ENCODE data around the gene SH3D21. TPM values are rescaled to one million over a fixed set of nuclear protein-coding genes. Genes with fewer than 3 reads are reported as not detected.

Gene SH3D21
- total RNA-seq, 4 donors from 2014 or later, result 12.7 to 143 (median 15.9) TPM

DNA sequence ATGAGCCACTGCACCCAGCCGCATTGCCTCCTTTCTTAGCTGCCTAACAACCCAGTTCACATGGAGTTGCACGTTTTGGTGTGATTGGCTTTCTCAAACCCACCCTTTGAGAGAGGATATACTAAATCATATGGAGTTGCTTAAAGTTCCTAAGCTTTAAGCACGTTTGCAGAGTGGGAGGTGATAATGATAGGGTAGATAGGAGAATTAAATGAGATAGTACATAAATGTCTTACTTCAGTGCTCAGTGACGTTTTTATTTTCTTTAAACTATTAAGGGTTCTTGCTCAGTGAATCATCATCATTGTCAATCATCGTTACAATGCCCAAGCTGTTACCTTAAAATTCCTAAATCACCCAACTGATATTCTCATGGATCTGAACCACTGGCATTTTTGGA lies 2.9 kb upstream of the SH3D21 start:
- TF ChIP-seq POLR2A (IDR thresholded peaks at IDR 0.05), result no peak
- TF ChIP-seq, protein P1, sequence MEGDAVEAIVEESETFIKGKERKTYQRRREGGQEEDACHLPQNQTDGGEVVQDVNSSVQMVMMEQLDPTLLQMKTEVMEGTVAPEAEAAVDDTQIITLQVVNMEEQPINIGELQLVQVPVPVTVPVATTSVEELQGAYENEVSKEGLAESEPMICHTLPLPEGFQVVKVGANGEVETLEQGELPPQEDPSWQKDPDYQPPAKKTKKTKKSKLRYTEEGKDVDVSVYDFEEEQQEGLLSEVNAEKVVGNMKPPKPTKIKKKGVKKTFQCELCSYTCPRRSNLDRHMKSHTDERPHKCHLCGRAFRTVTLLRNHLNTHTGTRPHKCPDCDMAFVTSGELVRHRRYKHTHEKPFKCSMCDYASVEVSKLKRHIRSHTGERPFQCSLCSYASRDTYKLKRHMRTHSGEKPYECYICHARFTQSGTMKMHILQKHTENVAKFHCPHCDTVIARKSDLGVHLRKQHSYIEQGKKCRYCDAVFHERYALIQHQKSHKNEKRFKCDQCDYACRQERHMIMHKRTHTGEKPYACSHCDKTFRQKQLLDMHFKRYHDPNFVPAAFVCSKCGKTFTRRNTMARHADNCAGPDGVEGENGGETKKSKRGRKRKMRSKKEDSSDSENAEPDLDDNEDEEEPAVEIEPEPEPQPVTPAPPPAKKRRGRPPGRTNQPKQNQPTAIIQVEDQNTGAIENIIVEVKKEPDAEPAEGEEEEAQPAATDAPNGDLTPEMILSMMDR (IDR thresholded peaks at IDR 0.05), result no peak
- no peak for TF ChIP-seq POLR2AphosphoS5 (IDR thresholded peaks at IDR 0.05)
- no peak for TF ChIP-seq EP300 (IDR thresholded peaks at IDR 0.05; ENCODE audit: low read depth)
- in situ Hi-C loops (cut with MboI; ENCODE audit: low pct_ligation_motif_present in 1 of 4, low pct_unique_long_range_greater_than_20kb in 1 of 4, low sequenced_read_pairs in 3 of 4), result no loop called here
- 72 to 85% methylated on average over 4 to 5 of the region's 5 CpGs for WGBS, 2 donors (ENCODE audit: low coverage in 1 of 2)
- intact Hi-C loops (cut with DNase I; ENCODE audit: low total_unique reads), result no loop called here
- H3K4me3 ChIP-seq, result no peak overlapping the region
- peaks cover 0 to 35% (median 16%) of the 10 kb centered on the region in 4 donors for H3K36me3 ChIP-seq
- peaks cover 11 to 33% (median 28%) of the 10 kb centered on the region in 4 donors for H3K4me1 ChIP-seq
- H3K27me3 ChIP-seq, result no peaks in the 10 kb centered on the region
- H3K9me3 ChIP-seq, result no peaks in the 10 kb centered on the region
- DNase-seq, result no peak
- H3K27ac ChIP-seq, result no peak overlapping the region

DNA sequence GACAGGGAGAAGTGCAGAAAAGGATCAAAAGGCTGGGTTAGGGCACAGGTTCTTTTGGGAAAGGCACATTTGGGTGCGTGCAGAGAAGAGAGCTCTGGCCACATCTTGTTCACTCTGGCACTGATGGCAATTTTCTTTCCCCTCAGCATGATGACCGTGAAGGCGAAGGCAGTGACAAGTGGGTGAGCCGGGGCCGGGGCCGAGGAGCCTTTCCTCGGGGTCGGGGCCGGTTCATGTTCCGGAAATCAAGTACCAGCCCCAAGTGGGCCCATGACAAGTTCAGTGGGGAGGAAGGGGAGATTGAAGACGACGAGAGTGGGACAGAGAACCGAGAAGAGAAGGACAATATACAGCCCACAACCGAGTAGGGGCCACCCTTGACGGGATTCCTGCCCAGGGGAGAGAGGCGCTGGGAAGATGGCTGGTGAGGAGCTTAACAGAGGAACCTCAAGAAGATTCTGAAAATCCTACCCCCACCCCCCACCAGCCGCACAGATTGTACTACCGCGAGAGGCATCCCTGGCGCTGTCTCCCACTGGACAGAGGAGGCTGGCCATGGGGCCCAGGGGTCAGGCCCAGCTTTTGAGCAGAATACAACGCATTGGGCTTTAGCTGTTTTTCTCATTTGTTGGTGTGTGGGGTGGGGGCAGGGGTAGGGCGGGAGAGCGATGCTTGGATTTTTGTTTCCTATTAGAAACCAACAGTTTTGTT lies 2.4 kb upstream of the SH3D21 start:
- Histone ChIP-seq H3K27me3 (no peaks in the 10 kb centered on the region), H3K27ac (no peak overlapping the region), H3K36me3 (peaks cover 0 to 33% (median 16%) of the 10 kb centered on the region in 4 donors), H3K4me3 (no peak overlapping the region), H3K9me3 (no peaks in the 10 kb centered on the region), H3K4me1 (peaks cover 11 to 33% (median 28%) of the 10 kb centered on the region in 4 donors)
- no peak for DNase-seq
- 92 to 93% methylated on average over 10 to 23 of the region's 23 CpGs for WGBS, 2 donors (ENCODE audit: low coverage in 1 of 2)
- TF ChIP-seq POLR2AphosphoS5 (IDR thresholded peaks at IDR 0.05), result no peak
- TF ChIP-seq EP300 (IDR thresholded peaks at IDR 0.05; ENCODE audit: low read depth), result no peak
- TF ChIP-seq, protein P1 (IDR thresholded peaks at IDR 0.05), result no peak
- no peak for TF ChIP-seq POLR2A (IDR thresholded peaks at IDR 0.05)
- in situ Hi-C loops (cut with MboI; ENCODE audit: low pct_ligation_motif_present in 1 of 4, low pct_unique_long_range_greater_than_20kb in 1 of 4, low sequenced_read_pairs in 3 of 4) (no loop called here), intact Hi-C loops (cut with DNase I; ENCODE audit: low total_unique reads) (no loop called here)

DNA sequence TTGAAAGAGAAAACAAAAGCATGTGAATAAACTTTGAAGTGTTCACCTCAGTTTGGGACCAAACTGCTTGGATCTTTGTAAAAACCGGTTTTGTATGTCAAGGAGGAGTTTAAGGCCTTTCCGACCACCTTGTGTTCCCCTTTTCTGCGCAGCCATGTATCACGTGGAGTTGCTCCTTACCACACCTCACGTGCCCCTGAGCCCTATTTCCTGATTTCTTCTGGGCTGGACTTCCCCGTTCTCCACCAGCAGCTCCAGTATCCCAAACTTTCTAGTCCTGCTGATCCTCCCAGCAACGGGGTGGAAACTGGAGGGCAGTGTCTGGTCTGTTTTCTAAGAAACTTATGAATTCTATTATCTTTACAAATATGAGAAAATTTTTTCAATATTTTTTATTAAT lies 1.6 kb upstream of the SH3D21 start:
- Histone ChIP-seq H3K4me3 (no peak overlapping the region), H3K27me3 (no peaks in the 10 kb centered on the region), H3K27ac (peak overlapping the region in 1 of 4 donors; percentile 91), H3K9me3 (no peaks in the 10 kb centered on the region), H3K4me1 (peaks cover 11 to 31% (median 26%) of the 10 kb centered on the region in 4 donors), H3K36me3 (peaks cover 0 to 28% (median 16%) of the 10 kb centered on the region in 4 donors)
- 63 to 69% methylated on average over 7 of the region's 7 CpGs for WGBS, 2 donors (ENCODE audit: low coverage in 1 of 2)
- intact Hi-C loops (cut with DNase I; ENCODE audit: low total_unique reads), result no loop called here
- TF ChIP-seq, protein P1 (IDR thresholded peaks at IDR 0.05), result no peak
- no peak for DNase-seq
- in situ Hi-C loops (cut with MboI; ENCODE audit: low pct_ligation_motif_present in 1 of 4, low pct_unique_long_range_greater_than_20kb in 1 of 4, low sequenced_read_pairs in 3 of 4), result no loop called here

DNA sequence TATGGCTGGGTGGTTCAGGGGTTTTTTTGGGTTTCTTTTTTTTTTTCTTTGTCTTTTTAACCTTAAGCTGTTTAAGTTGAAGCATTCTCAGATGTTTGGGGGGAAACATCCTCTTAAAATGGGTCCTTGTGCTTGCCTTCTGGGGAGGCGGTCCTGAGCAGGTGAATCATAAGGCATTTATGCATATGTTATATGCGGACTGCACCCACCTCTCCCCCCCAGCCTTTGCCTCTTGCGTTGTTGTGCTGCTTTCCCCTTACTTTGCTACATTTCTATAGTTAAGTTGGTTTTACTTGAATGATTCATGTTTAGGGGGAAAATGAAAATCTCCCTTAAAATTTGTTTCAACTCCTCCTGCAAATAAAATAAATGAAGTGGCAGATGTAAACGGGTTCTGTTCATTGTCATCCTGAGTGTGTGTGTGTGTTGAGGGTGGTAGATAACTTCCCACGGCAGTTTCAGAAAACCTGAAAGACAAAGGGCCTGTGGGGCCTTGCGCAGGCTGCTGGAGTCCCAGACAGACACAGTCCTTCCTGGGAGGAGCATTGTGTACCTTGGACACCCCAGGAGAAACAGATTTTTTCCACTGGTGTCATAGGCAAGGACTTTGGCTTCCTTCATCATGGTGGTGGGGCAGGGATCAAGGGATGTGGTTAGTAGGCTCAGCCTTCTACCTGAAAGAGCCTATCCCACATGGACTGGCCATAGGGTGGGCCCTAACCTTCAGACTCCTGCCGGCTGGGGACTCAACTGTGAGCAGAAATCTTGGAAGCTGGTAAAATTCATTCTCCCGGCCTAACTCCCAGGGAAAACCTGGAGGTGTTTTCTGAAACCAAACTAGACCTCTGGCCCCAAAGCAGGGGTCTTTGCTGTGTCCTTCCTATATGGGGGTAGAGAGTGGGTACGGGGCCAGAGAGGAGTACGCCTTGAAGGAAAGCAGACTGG lies 926 bp upstream of the SH3D21 start:
- Histone ChIP-seq H3K36me3 (peaks cover 0 to 28% (median 16%) of the 10 kb centered on the region in 4 donors), H3K4me1 (peaks cover 11 to 26% (median 20%) of the 10 kb centered on the region in 4 donors), H3K27me3 (no peaks in the 10 kb centered on the region), H3K27ac (peak overlapping the region; percentile 85 to 96 (median 92)), H3K4me3 (no peak overlapping the region), H3K9me3 (no peaks in the 10 kb centered on the region)
- TF ChIP-seq, protein P1 (IDR thresholded peaks at IDR 0.05), result no peak
- TF ChIP-seq POLR2AphosphoS5 (IDR thresholded peaks at IDR 0.05) (peak in 2 of 3 donors; percentile 8 to 39), EP300 (IDR thresholded peaks at IDR 0.05; ENCODE audit: low read depth) (no peak)
- intact Hi-C loops (cut with DNase I; ENCODE audit: low total_unique reads), result loop anchor here (1.0 to 5.0 kb wide), 2 partner anchors 42 to 788 kb away; no protein-coding TSS in a partner anchor
- in situ Hi-C loops (cut with MboI; ENCODE audit: low pct_ligation_motif_present in 1 of 4, low pct_unique_long_range_greater_than_20kb in 1 of 4, low sequenced_read_pairs in 3 of 4), result no loop called here
- WGBS, 2 donors (ENCODE audit: low coverage in 1 of 2), result 66 to 77% methylated on average over 5 to 10 of the region's 10 CpGs
- peak; percentile 40 for DNase-seq

All from transverse colon (tissue), 4 donors.